HepG2 (cell line): Measurements from ENCODE around the gene RAB34. TPM values are rescaled to one million over a fixed set of nuclear protein-coding genes. Genes with fewer than 3 reads are reported as not detected.

Source experiments
- JUNB ChIP-seq: sonication (generic); formaldehyde crosslinking; IDR thresholded peaks from 2 replicates; pipeline ENCODE4 v1.8.0; 2022; ENCODE audit warnings: missing genetic modification reagents, mild to moderate bottlenecking, borderline replicate concordance
- MEF2D ChIP-seq: sonication (generic); formaldehyde crosslinking; IDR thresholded peaks from 2 replicates; pipeline ENCODE4 v1.5.1; 2020; ENCODE audit warnings: mild to moderate bottlenecking, missing genetic modification reagents
- NFAT5 ChIP-seq: sonication (generic); formaldehyde crosslinking; IDR thresholded peaks from 2 replicates; pipeline ENCODE4 v1.4.0; 2020; ENCODE audit warnings: missing genetic modification reagents
- PBX3 ChIP-seq: sonication (generic); formaldehyde crosslinking; IDR thresholded peaks from 2 replicates; pipeline ENCODE4 v1.8.1; 2023; ENCODE audit warnings: missing genetic modification reagents, inconsistent platforms, borderline replicate concordance
- RBM39 ChIP-seq: fragments of 200-400 bp; formaldehyde crosslinking; IDR thresholded peaks from one replicate; pipeline ENCODE4 v1.6.1; 2018; ENCODE audit warnings: antibody characterized with exemption, mild to moderate bottlenecking, low read depth, low read length; ENCODE audit not compliant: poor library complexity, severe bottlenecking
- TFE3 ChIP-seq: IDR thresholded peaks from 2 replicates; pipeline ENCODE4 v1.6.1; 2016
- TIGD3 ChIP-seq: sonication (generic); formaldehyde crosslinking; IDR thresholded peaks from 2 replicates; pipeline ENCODE4 v1.5.1; 2020; ENCODE audit warnings: mild to moderate bottlenecking, missing genetic modification reagents, borderline replicate concordance
- ZBTB3 ChIP-seq: sonication (generic); formaldehyde crosslinking; IDR thresholded peaks from 2 replicates; pipeline ENCODE4 v1.4.0; 2020; ENCODE audit warnings: low read depth, mild to moderate bottlenecking, moderate library complexity, missing genetic modification reagents, borderline replicate concordance
- ZBTB4 ChIP-seq: sonication (generic); formaldehyde crosslinking; IDR thresholded peaks from 2 replicates; pipeline ENCODE4 v1.4.0; 2020; ENCODE audit warnings: missing genetic modification reagents, mild to moderate bottlenecking, borderline replicate concordance
- ZKSCAN5 ChIP-seq: sonication (generic); formaldehyde crosslinking; IDR thresholded peaks from 2 replicates; pipeline ENCODE4 v1.5.1; 2020; ENCODE audit warnings: mild to moderate bottlenecking, missing genetic modification reagents
- ZMYM3 ChIP-seq: sonication (generic); formaldehyde crosslinking; IDR thresholded peaks from 2 replicates; pipeline ENCODE4 v1.5.1; 2020; ENCODE audit warnings: mild to moderate bottlenecking, missing genetic modification reagents
- ZNF557 ChIP-seq: sonication (generic); formaldehyde crosslinking; IDR thresholded peaks from 2 replicates; pipeline ENCODE4 v1.4.0; 2020; ENCODE audit warnings: missing genetic modification reagents
- ZNF564 ChIP-seq: sonication (generic); formaldehyde crosslinking; IDR thresholded peaks from 2 replicates; pipeline ENCODE4 v1.8.1; 2023; ENCODE audit warnings: mild to moderate bottlenecking, missing genetic modification reagents
- polyA plus RNA-seq, 8 experiments: library from polyadenylated mRNA; depleted of rRNA in 3 of 8; stranded (reverse) in 7 of 8; unstranded in 1 of 8; fragments of >200 nt; fragmentation: Illumina TruSeq in 4 of 8; extraction: Trizol in 4 of 8; gene quantifications; 2 replicates each; pipeline versions ENCODE4 v1.2.1 to v1.2.3, GENCODE V29; 2011 to 2016; ENCODE audit warnings: low read depth in 4 of 8, missing spikeins in 1 of 8, mixed read lengths in 1 of 8; ENCODE audit not compliant: insufficient read depth in 1 of 8
- total RNA-seq, 5 experiments: library from RNA; depleted of rRNA; stranded (reverse); fragments of >200 nt; fragmentation: Illumina TruSeq; extraction: Trizol; gene quantifications; 2 replicates each; pipeline ENCODE4 v1.2.3, GENCODE V29; 2016; ENCODE audit warnings: low read depth in 1 of 5

Gene RAB34
- total and polyA plus RNA-seq, 2 of the 13 experiments (the other 11 are each of a cell fraction or from before 2014, with no cell fraction given) = 0.49 TPM; not detected in 1

GRCh38 chr17:28728364-28729200 is 10.9 kb upstream of the RAB34 start, which contains the start of gene NEK8 (continued):
- peak; percentile 53; the same call in 1 of the 2 replicates for TF ChIP-seq ZBTB4 (CRISPR knock-in tag)
- TF ChIP-seq ZNF557 (CRISPR knock-in tag) = no peak
- no peak for TF ChIP-seq ZKSCAN5 (CRISPR knock-in tag)
- TF ChIP-seq TFE3 (CRISPR knock-in tag) = no peak; the same call in 1 of the 2 replicates
- no peak for TF ChIP-seq NFAT5 (CRISPR knock-in tag)
- no peak for TF ChIP-seq TIGD3 (CRISPR knock-in tag)
- peak; percentile 50; the same call in 1 of the 2 replicates for TF ChIP-seq MEF2D (CRISPR knock-in tag)
- TF ChIP-seq ZBTB3 (CRISPR knock-in tag) = 0 out of 2 replicates have a peak, but pooled peaks have one; percentile 71
- peak; percentile 70 for TF ChIP-seq RBM39
- peak; percentile 74; the same call in 1 of the 2 replicates for TF ChIP-seq ZNF564 (CRISPR knock-in tag)
- no peak for TF ChIP-seq PBX3
- TF ChIP-seq ZMYM3 (CRISPR knock-in tag) = no peak
- TF ChIP-seq JUNB (CRISPR knock-in tag) = no peak
